Activated CD4-positive, alpha-beta T cell treated with anti-CD3 and anti-CD28 coated beads, Interleukin-2, amount 10 ng/mL, durations not matched to agents 7 days and 5 days (primary cell): Measurements from ENCODE around the gene TIGD6. TPM values are rescaled to one million over a fixed set of nuclear protein-coding genes. Genes with fewer than 3 reads are reported as not detected.
"Not testable (repeated sequence)": the region's sequence is repeated elsewhere in the genome, so short reads cannot be mapped to it uniquely, and the experiment has no call there.

Experiments used
- CTCF ChIA-PET: fragments of 350-600 bp; sonication (Branson Sonifier 250); formaldehyde crosslinking; loops from one replicate; lab custom pipeline; 2021; ENCODE audit warnings: antibody characterized with exemption; lab: Charles Lee
- POLR2A ChIA-PET: fragments of 350-600 bp; sonication (Branson Sonifier 250); formaldehyde crosslinking; loops from one replicate; lab custom pipeline; 2021; ENCODE audit warnings: antibody characterized with exemption; lab: Charles Lee
- DNase-seq: peaks from one replicate; pipeline ENCODE4 v3.0.0-alpha.2; 2020
- H3K27ac Mint-ChIP-seq: one replicate; pipeline ENCODE4 v1.8.0; 2021; ENCODE audit warnings: mild to moderate bottlenecking, moderate library complexity, mixed read lengths
- H3K27me3 Mint-ChIP-seq: one replicate; pipeline ENCODE4 v1.8.0; 2021; ENCODE audit warnings: mixed read lengths
- H3K36me3 Mint-ChIP-seq: one replicate; pipeline ENCODE4 v1.8.0; 2021; ENCODE audit warnings: low read depth, mixed read lengths
- H3K4me1 Mint-ChIP-seq: one replicate; pipeline ENCODE4 v1.8.0; 2021; ENCODE audit warnings: mixed read lengths
- H3K4me3 Mint-ChIP-seq: one replicate; pipeline ENCODE4 v1.8.0; 2021; ENCODE audit warnings: mild to moderate bottlenecking, moderate library complexity, mixed read lengths
- H3K9me3 Mint-ChIP-seq: one replicate; pipeline ENCODE4 v1.8.0; 2021; ENCODE audit warnings: mixed read lengths
- total RNA-seq, 2 experiments: library from RNA; stranded (reverse); gene quantifications; one replicate each; pipeline ENCODE4 v1.2.3, GENCODE V29; 2021

The TIGD6 gene
- total RNA-seq, 2 experiments from 2014 or later: 2.1 to 2.2 TPM

DNA sequence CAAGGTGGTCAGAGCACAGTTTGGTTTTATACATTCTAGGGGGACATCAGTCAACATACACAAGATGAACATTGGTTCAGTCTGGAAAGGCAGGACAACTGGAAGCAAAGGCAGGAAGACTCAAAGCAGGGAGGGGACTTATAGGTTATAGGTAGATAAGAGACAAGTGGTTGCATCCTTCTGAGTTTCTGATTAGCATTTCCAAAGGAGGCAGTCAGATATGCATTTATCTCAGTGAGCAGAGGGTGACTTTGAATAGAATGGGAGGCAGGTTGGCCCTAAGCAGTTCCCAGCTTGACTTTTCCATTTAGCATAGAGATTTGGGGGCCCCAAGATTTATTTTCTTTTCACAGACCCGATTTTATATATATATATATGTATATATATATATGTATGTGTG, 27.6 kb upstream of the TIGD6 start:
- H3K4me3 Mint-ChIP-seq, H3K4me1 Mint-ChIP-seq, DNase-seq, H3K9me3 Mint-ChIP-seq, H3K27me3 Mint-ChIP-seq, H3K27ac Mint-ChIP-seq, POLR2A ChIA-PET: not testable (repeated sequence)
- H3K36me3 Mint-ChIP-seq: peaks cover 52% of the 10 kb centered on the region
- CTCF ChIA-PET: interaction anchor here (1.0 to 3.3 kb wide), 3 partner anchors 9 to 22 kb away, joined by 3 to 14 read pairs (median 3); no protein-coding TSS in a partner anchor

GRCh38 chr5:150026682-150027172, 26.3 kb upstream of the TIGD6 start:
- Mint-ChIP-seq H3K27me3 (no peaks in the 10 kb centered on the region), H3K36me3 (peaks cover 53% of the 10 kb centered on the region), H3K27ac (no peak overlapping the region), H3K4me3 (no peak overlapping the region), H3K9me3 (no peaks in the 10 kb centered on the region), H3K4me1 (peaks cover 7% of the 10 kb centered on the region)
- DNase-seq: no peak
- CTCF ChIA-PET: interaction anchor here (1.5 kb wide), 1 partner anchor 18 kb away, joined by 3 read pairs; no protein-coding TSS in a partner anchor
- POLR2A ChIA-PET: no interaction called here

DNA sequence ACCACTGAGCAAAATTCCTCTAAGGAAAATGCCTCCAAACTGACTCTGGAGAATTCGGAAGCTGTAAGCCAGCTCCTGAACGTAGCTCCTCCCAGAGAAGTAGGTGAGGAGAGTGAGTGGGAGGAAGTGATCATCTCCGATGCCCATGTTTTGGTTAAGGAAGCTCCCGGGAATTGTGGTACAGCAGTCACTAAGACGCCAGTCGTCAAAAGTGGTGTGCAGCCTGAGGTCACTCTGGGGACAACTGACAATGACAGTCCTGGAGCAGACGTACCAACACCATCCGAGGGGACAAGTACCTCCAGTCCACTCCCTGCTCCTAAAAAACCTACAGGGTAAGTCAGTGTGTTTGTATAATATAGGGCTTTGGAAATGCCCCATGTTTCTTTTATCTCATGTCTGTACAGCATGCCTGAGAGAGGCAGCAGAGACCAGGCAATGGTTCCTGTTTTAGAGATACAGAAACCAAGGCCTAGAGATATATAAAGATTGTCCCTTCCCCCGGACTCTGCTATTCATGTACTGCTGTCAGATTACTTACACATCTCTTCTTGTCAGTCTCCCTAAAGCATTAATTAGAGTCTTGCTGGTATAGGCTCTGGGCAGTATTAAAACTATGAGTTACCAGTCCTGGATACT, 24.0 kb upstream of the TIGD6 start:
- Mint-ChIP-seq H3K4me1 (peaks cover 18% of the 10 kb centered on the region), H3K4me3 (no peak overlapping the region), H3K27ac (no peak overlapping the region), H3K9me3 (no peaks in the 10 kb centered on the region), H3K36me3 (peaks cover 58% of the 10 kb centered on the region), H3K27me3 (no peaks in the 10 kb centered on the region)
- ChIA-PET CTCF (interaction anchor here (0.7 to 1.1 kb wide), 3 partner anchors 17 to 25 kb away, joined by 3 to 4 read pairs (median 3); no protein-coding TSS in a partner anchor), POLR2A (no interaction called here)
- DNase-seq: no peak

DNA sequence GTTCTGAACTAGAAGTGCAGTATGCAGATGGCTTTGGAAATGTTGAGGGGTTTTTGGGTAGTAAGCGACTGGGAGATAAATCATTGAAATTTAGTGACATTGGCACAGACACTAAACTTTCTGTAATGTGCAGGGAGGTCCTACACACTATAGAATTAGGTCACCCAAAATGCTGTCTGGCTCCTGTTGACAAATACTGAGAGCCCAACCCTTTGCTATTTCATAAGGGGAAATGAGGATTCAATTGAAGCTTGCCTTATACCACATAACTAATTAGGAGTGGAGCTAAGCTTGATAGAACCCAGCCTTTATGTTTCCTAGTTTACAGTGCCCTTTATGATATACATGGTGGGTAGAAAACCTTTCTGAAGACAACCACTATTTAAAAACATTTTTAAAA, 22.7 kb upstream of the TIGD6 start:
- peaks cover 67% of the 10 kb centered on the region for H3K36me3 Mint-ChIP-seq
- H3K9me3 Mint-ChIP-seq: no peaks in the 10 kb centered on the region
- H3K4me1 Mint-ChIP-seq: peaks cover 22% of the 10 kb centered on the region
- CTCF ChIA-PET: interaction anchor here (0.5 to 1.4 kb wide), 4 partner anchors 12 to 38 kb away, joined by 3 to 5 read pairs (median 3); no protein-coding TSS in a partner anchor
- no peak for DNase-seq
- H3K27me3 Mint-ChIP-seq: no peaks in the 10 kb centered on the region
- no peak overlapping the region for H3K27ac Mint-ChIP-seq
- no peak overlapping the region for H3K4me3 Mint-ChIP-seq
- POLR2A ChIA-PET: no interaction called here

GRCh38 chr5:150022681-150023080, 22.2 kb upstream of the TIGD6 start:
- no peak for DNase-seq
- Mint-ChIP-seq H3K27ac (no peak overlapping the region), H3K27me3 (no peaks in the 10 kb centered on the region), H3K9me3 (no peaks in the 10 kb centered on the region), H3K4me3 (no peak overlapping the region), H3K36me3 (peaks cover 64% of the 10 kb centered on the region), H3K4me1 (peaks cover 22% of the 10 kb centered on the region)
- CTCF ChIA-PET: interaction anchor here (0.5 to 2.1 kb wide), 11 partner anchors 11 to 212 kb away, joined by 3 to 9 read pairs (median 3); no protein-coding TSS in a partner anchor
- POLR2A ChIA-PET: interaction anchor here (0.7 kb wide), 1 partner anchor 29 kb away, joined by 3 read pairs; no protein-coding TSS in a partner anchor

DNA sequence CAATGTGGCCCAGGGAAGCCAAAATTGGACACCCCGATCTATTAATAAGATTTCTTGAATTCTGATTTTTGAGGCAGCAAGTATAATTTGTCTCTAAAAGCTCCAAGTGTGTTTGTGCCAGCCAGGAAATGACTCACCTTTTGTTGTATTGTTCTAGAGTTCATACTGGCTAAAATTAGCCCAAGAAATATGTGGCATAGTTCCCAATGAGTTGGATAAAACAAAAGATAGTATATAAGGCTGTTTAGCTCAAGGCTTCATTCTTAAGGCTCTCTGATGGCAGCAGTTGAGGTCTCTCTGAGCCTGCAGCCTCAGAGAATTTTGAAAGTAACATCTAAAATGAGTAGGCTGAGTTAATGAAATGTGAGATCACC, 21.7 kb upstream of the TIGD6 start:
- CTCF ChIA-PET: interaction anchor here (0.6 to 2.1 kb wide), 10 partner anchors 8 to 212 kb away, joined by 3 to 9 read pairs (median 3); no protein-coding TSS in a partner anchor
- POLR2A ChIA-PET: interaction anchor here (0.7 kb wide), 1 partner anchor 28 kb away, joined by 3 read pairs; no protein-coding TSS in a partner anchor
- no peaks in the 10 kb centered on the region for H3K27me3 Mint-ChIP-seq
- no peaks in the 10 kb centered on the region for H3K9me3 Mint-ChIP-seq
- peaks cover 22% of the 10 kb centered on the region for H3K4me1 Mint-ChIP-seq
- H3K36me3 Mint-ChIP-seq: peaks cover 68% of the 10 kb centered on the region
- no peak overlapping the region for H3K4me3 Mint-ChIP-seq
- DNase-seq: no peak
- no peak overlapping the region for H3K27ac Mint-ChIP-seq

DNA sequence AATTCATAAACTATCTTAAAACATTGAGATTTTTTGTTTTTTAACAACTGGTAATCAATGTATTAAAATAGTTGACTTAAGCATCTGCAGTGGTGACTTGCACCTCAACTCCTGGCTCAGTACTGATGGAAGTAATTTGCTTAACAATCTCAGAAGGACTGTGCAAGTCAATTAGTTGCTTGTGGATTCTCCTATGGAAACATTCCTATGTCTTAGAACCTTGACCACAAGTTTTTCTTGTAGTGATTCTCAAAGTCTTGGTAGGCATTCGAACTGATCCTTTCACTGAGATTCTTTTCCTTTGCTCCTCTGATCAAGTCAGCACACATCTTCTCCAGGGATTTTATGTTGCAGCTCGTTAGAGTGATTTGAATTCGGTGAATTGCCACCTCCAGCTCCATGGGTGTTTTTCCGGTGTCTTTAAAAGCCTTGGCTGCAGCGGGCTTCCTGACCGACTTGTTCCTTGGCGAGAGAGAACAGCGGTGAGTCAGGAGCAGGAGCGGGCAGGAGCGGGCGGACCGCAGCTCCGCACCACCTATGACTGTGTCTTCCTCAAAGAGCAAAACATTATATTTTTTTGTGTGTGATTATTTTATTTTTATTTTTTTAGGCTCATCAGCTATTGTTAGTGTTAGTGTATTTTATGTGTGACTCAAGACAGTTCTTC, 21.2 kb upstream of the TIGD6 start:
- Mint-ChIP-seq H3K9me3 (no peaks in the 10 kb centered on the region), H3K4me3 (no peak overlapping the region), H3K27me3 (no peaks in the 10 kb centered on the region), H3K4me1 (peaks cover 22% of the 10 kb centered on the region), H3K27ac (no peak overlapping the region), H3K36me3 (peaks cover 69% of the 10 kb centered on the region)
- CTCF ChIA-PET: interaction anchor here (0.9 to 2.1 kb wide), 9 partner anchors 9 to 188 kb away, joined by 3 to 9 read pairs (median 3); no protein-coding TSS in a partner anchor
- DNase-seq: no peak
- POLR2A ChIA-PET: no interaction called here

GRCh38 chr5:150020249-150020648, 19.8 kb upstream of the TIGD6 start:
- Mint-ChIP-seq H3K9me3 (no peaks in the 10 kb centered on the region), H3K4me3 (no peak overlapping the region), H3K27ac (no peak overlapping the region), H3K4me1 (peaks cover 22% of the 10 kb centered on the region), H3K27me3 (no peaks in the 10 kb centered on the region), H3K36me3 (peaks cover 71% of the 10 kb centered on the region)
- CTCF ChIA-PET: interaction anchor here (0.7 to 1.2 kb wide), 2 partner anchors 23 to 28 kb away, joined by 3 read pairs; no protein-coding TSS in a partner anchor
- POLR2A ChIA-PET: no interaction called here
- DNase-seq: no peak

- no peak for DNase-seq
- Mint-ChIP-seq H3K9me3 (peaks cover 3% of the 10 kb centered on the region), H3K4me3 (no peak overlapping the region), H3K4me1 (peaks cover 21% of the 10 kb centered on the region), H3K36me3 (peaks cover 85% of the 10 kb centered on the region), H3K27me3 (no peaks in the 10 kb centered on the region), H3K27ac (no peak overlapping the region)
- CTCF ChIA-PET: interaction anchor here (0.7 to 1.7 kb wide), 5 partner anchors 8 to 26 kb away, joined by 3 to 5 read pairs (median 3); no protein-coding TSS in a partner anchor
- POLR2A ChIA-PET: no interaction called here
Measured at GRCh38 chr5:150017226-150018005, 17.0 kb upstream of the TIGD6 start.

DNA sequence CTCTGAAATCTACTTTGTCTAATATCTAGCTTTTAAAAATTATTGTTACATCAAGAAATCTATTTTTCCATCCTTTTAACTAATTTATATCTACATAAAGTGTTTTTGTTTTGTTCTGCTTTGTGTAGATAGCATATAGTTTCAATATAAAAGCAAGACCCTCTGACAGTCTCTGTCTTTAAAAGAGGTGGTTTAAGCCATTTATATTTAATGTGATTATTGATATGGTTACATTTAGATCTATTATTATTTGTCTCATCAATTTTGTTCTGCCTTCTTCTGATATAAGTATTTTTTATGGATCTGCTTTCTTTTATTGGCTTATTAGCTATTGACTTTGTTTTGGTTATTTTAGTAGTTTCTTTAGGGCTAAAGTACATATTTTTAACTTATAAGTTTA, 16.1 kb upstream of the TIGD6 start:
- no peak overlapping the region for H3K4me3 Mint-ChIP-seq
- H3K4me1 Mint-ChIP-seq: peaks cover 13% of the 10 kb centered on the region
- ChIA-PET POLR2A (no interaction called here), CTCF (interaction anchor here (0.6 to 1.7 kb wide), 3 partner anchors 26 to 983 kb away, joined by 3 to 5 read pairs (median 4); no protein-coding TSS in a partner anchor)
- H3K27me3 Mint-ChIP-seq: no peaks in the 10 kb centered on the region
- H3K9me3 Mint-ChIP-seq: peaks cover 3% of the 10 kb centered on the region
- H3K27ac Mint-ChIP-seq: no peak overlapping the region
- DNase-seq: no peak
- H3K36me3 Mint-ChIP-seq: peaks cover 83% of the 10 kb centered on the region

DNA sequence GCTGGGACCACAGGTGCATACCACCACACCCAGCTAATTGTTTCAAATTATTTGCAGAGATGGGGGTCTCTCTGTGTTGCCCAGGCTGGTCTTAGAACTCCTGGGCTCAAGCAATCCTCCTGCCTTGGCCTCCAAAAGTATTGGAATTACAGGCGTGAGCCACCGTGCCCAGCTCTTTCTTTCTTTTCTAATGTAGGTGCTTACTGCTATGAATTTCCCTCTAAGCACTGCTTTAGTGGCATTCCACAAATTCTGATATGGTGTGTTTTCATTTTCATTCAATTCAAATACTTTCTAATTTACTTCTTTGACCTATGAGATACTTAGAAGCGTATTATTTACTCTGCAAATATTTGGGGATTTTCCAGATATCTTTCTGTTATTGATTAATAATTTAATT, 15.0 kb upstream of the TIGD6 start:
- no peak for DNase-seq
- peaks cover 3% of the 10 kb centered on the region for H3K9me3 Mint-ChIP-seq
- CTCF ChIA-PET: interaction anchor here (0.8 kb wide), 1 partner anchor 48 kb away, joined by 3 read pairs; no protein-coding TSS in a partner anchor
- no peak overlapping the region for H3K4me3 Mint-ChIP-seq
- POLR2A ChIA-PET: no interaction called here
- no peaks in the 10 kb centered on the region for H3K27me3 Mint-ChIP-seq
- H3K27ac Mint-ChIP-seq: no peak overlapping the region
- peaks cover 86% of the 10 kb centered on the region for H3K36me3 Mint-ChIP-seq
- H3K4me1 Mint-ChIP-seq: peaks cover 8% of the 10 kb centered on the region

GRCh38 chr5:150014456-150014855, 14.0 kb upstream of the TIGD6 start:
- Mint-ChIP-seq H3K4me1 (peaks cover 4% of the 10 kb centered on the region), H3K9me3 (peaks cover 3% of the 10 kb centered on the region), H3K4me3 (no peak overlapping the region), H3K27me3 (no peaks in the 10 kb centered on the region), H3K27ac (no peak overlapping the region), H3K36me3 (peaks cover 90% of the 10 kb centered on the region)
- CTCF ChIA-PET: no interaction called here
- POLR2A ChIA-PET: no interaction called here
- DNase-seq: no peak
